H1 (cell line): Measurements from ENCODE around the gene NKAIN4. TPM values are rescaled to one million over a fixed set of nuclear protein-coding genes. Genes with fewer than 3 reads are reported as not detected.

Experiments used
- ASH2L ChIP-seq: fragments of 200-600, 300-600 bp; sonication (generic); IDR thresholded peaks from one replicate; pipeline ENCODE4 v1.7.1; 2017; ENCODE audit warnings: low read length
- ATF3 ChIP-seq: IDR thresholded peaks from 2 replicates; pipeline ENCODE4 v1.6.1; 2011; ENCODE audit warnings: low read depth, mild to moderate bottlenecking, low read length; ENCODE audit not compliant: insufficient read depth
- CBX5 ChIP-seq: fragments of 300-800, 300-1000 bp; sonication (generic); IDR thresholded peaks from 2 replicates; pipeline ENCODE4 v1.7.1; 2016; ENCODE audit warnings: antibody characterized with exemption, low read length, low read depth
- GABPA ChIP-seq: IDR thresholded peaks from 2 replicates; pipeline ENCODE4 v1.6.1; 2011; ENCODE audit warnings: mild to moderate bottlenecking, low read length, moderate library complexity, borderline replicate concordance; ENCODE audit not compliant: insufficient read depth
- POLR2AphosphoS5 ChIP-seq: IDR thresholded peaks from 2 replicates; pipeline ENCODE4 v1.6.1; 2011; ENCODE audit warnings: low read depth, low read length
- USF2 ChIP-seq: IDR thresholded peaks from 2 replicates; pipeline ENCODE4 v1.6.1; 2011; ENCODE audit warnings: low read length, improper control_type of control experiment
- ZNF274 ChIP-seq: IDR thresholded peaks from 2 replicates; pipeline ENCODE4 v1.7.0; 2012; ENCODE audit warnings: low read length, borderline replicate concordance; ENCODE audit errors: extremely low read depth
- polyA plus RNA-seq, 7 experiments: library from polyadenylated mRNA; depleted of rRNA in 3 of 7; stranded (reverse) in 5 of 7; unstranded in 2 of 7; fragments of >200 nt in 5 of 7; fragments of 200-250 nt in 2 of 7; gene quantifications; 1 replicate in 5 of 7; 2 replicates in 1 of 7; 4 replicates in 1 of 7; pipeline versions ENCODE4 v1.2.1 to v1.2.3, GENCODE V29; 2011 to 2013; ENCODE audit warnings: missing spikeins in 2 of 7, mixed read lengths in 2 of 7
- total RNA-seq: library from RNA; stranded (reverse); fragmentation: NEBNext Ultra II Directional; extraction: Animal tissue kit (Norgen Biotek cat#: 25700); gene quantifications from 2 replicates; pipeline ENCODE4 v1.2.1, GENCODE V29; 2021

NKAIN4 gene
- total and polyA plus RNA-seq, 2 of the 8 experiments (the other 6 are each of a cell fraction or from before 2014, with no cell fraction given) = 6.9 to 17.0 TPM

DNA sequence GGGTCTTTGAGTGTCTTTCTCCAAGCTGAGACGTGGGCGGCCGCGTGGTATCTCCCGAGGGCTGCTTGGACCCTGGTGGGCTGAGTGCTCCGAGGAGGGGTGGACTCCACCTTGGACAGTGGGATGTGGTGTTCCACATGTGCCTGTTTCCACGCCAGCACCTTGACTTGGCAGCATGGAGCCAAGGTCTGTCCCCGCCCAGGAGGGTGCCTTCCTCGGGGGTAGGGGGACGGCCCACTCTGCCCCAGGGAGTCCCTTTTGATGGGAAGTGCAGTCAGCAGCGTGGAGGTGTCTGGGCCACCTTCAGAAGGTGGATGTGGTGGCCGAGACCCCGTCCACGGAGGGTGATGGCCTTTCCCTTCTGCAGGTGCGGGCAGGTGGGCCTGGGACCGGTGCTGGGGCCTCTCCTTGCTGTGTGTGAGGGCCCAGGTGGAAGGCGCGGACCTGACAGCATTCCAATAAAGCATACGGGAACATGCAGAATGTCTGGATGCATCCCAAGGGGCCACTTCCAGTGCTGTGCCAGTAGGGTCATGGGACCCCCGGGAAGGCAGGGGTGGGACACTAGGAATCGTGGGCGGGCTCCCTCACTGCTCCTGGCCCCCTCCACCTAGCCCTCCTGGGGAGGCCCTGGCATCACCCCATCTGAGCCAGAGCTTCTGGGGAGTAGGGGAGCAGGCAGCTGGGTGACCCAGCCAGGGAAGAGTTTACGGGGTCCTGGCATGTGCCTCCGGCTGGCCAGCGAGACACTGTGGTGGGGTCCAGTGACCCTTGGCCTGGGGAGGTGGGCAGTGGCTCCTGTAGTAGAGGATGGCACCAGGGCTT is 35.3 kb upstream of the NKAIN4 start (continued):
- TF ChIP-seq USF2 (no peak), POLR2AphosphoS5 (no peak), CBX5 (no peak), ATF3 (no peak), ASH2L (no peak), GABPA (no peak), ZNF274 (no peak)
